HEK293T (cell line): ENCODE measurements around the gene PLEKHH1.

Experiments
- BHLHE40 ChIP-seq: fragments of 450-650 bp; IDR thresholded peaks from 2 replicates; pipeline ENCODE4 v1.6.1; 2016; ENCODE audit warnings: mild to moderate bottlenecking, moderate library complexity, borderline replicate concordance
- ELF4 ChIP-seq: fragments of 450-650 bp; IDR thresholded peaks from 2 replicates; pipeline ENCODE4 v1.6.1; 2017; ENCODE audit warnings: antibody characterized with exemption
- FOXA1 ChIP-seq: fragments of 450-650 bp; IDR thresholded peaks from 2 replicates; pipeline ENCODE4 v1.6.1; 2016; ENCODE audit warnings: mild to moderate bottlenecking
- FOXM1 ChIP-seq: fragments of 450-650 bp; IDR thresholded peaks from 2 replicates; pipeline ENCODE4 v1.6.1; 2017; ENCODE audit warnings: mild to moderate bottlenecking, borderline replicate concordance
- HDGF ChIP-seq: fragments of 450-650 bp; IDR thresholded peaks from 2 replicates; pipeline ENCODE4 v1.6.1; 2017; ENCODE audit warnings: antibody characterized with exemption, borderline replicate concordance
- SP1 ChIP-seq: fragments of 450-650 bp; IDR thresholded peaks from 2 replicates; pipeline ENCODE4 v1.6.1; 2017
- SUZ12 ChIP-seq: fragments of 450-650 bp; IDR thresholded peaks from 2 replicates; pipeline ENCODE4 v1.6.1; 2016; ENCODE audit warnings: mild to moderate bottlenecking
- ZNF384 ChIP-seq: fragments of 450-650 bp; IDR thresholded peaks from 2 replicates; pipeline ENCODE4 v1.6.1; 2016

GRCh38 chr14:67536087-67536486 is 3.0 kb downstream of the PLEKHH1 start:
- no peak for TF ChIP-seq FOXA1
- no peak for TF ChIP-seq SUZ12
- no peak for TF ChIP-seq BHLHE40
- TF ChIP-seq SP1 = no peak
- no peak for TF ChIP-seq HDGF
- TF ChIP-seq ELF4 = no peak
- TF ChIP-seq ZNF384 = no peak
- no peak for TF ChIP-seq FOXM1
